Measurements from ENCODE around the gene MYL9. TPM values are rescaled to one million over a fixed set of nuclear protein-coding genes. Genes with fewer than 3 reads are reported as not detected.
A peak's percentile ranks its signal among the peaks of the same experiment; 100 is the strongest.

Gene MYL9
- total RNA-seq, 1 donor from 2014 or later, result 128 TPM

DNA sequence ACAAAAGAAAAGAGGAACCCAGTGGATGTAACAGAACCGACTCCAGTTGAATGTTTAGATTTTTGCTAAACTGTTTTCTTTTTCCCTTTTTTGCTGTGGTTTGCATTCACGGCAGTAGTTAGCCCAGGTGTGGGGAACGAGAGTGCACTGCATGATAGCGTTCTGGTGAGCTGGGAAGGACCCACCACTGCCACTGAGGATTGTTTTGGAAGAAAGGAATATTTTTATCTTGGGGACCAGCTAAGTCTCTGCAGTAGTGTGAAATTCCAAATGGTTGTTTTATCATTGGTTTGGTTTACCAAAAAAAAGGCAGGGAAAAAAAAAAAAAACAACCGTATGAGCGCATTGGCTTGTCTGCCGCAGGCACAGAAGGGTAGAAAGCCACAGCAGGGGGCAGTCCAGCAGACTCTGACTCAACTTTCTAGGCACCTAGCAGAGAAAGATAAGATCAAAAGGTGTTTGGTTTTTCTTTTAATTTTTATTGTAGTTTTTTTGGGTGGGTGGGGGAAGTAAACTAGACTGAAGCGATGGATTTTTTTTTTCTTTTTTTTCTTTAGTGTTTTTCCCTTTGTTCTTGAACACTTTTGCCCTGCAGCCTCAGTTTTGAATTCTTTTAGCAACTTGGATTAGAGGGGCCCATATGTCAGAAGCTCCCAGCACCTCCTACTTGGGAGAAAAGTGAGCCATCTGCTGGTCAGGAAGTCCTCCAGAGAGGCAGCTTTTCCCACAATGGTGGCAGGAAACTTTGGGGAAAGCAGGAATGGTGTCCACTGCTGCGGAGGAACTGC is 50.7 kb downstream of the MYL9 start:
- Mint-ChIP-seq H3K27ac (ENCODE audit: unreplicated experiment) (peak overlapping the region; percentile 38), H3K36me3 (ENCODE audit: low read depth, unreplicated experiment) (peaks cover 22% of the 10 kb centered on the region), H3K27me3 (ENCODE audit: unreplicated experiment) (peaks cover 1% of the 10 kb centered on the region), H3K9me3 (ENCODE audit: unreplicated experiment) (no peaks in the 10 kb centered on the region), H3K4me3 (ENCODE audit: unreplicated experiment) (peak overlapping the region; percentile 59), H3K4me1 (ENCODE audit: unreplicated experiment) (peaks cover 15% of the 10 kb centered on the region)
- TF ChIP-seq, protein P1, sequence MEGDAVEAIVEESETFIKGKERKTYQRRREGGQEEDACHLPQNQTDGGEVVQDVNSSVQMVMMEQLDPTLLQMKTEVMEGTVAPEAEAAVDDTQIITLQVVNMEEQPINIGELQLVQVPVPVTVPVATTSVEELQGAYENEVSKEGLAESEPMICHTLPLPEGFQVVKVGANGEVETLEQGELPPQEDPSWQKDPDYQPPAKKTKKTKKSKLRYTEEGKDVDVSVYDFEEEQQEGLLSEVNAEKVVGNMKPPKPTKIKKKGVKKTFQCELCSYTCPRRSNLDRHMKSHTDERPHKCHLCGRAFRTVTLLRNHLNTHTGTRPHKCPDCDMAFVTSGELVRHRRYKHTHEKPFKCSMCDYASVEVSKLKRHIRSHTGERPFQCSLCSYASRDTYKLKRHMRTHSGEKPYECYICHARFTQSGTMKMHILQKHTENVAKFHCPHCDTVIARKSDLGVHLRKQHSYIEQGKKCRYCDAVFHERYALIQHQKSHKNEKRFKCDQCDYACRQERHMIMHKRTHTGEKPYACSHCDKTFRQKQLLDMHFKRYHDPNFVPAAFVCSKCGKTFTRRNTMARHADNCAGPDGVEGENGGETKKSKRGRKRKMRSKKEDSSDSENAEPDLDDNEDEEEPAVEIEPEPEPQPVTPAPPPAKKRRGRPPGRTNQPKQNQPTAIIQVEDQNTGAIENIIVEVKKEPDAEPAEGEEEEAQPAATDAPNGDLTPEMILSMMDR (IDR thresholded peaks at IDR 0.05; ENCODE audit: unreplicated experiment), result no peak
- peak; percentile 43 for DNase-seq (ENCODE audit: low spot score)

DNA sequence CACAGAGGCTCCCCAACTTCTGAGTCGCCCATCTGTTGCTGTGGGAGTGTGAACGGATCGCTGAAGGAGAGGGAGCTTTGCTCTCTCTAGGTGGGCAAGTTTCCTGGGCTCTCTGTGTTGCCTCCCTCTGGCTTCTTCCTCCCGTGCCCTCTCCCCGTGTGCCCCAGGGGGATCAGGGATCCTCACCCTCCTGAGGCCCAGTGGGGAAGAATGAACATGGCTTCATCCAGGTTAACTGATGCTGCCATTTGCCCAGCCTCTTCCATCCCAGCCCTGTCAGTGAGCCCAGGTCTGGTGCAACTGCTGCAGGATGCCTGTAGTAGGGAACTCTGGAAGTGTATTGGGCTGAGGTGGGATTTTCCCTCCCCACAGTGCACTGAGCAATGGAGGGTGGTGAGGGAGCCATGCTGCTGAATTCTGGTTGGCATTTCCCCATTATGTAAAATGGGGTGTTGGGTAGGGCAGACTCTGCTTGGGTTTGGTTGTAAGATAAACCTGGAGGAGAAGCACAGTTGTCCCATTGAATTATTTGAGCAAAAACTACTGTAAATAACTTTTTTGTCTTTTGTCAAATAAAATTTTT is 52.1 kb downstream of the MYL9 start:
- no peaks in the 10 kb centered on the region for H3K9me3 Mint-ChIP-seq (ENCODE audit: unreplicated experiment)
- peak overlapping the region; percentile 38 for H3K27ac Mint-ChIP-seq (ENCODE audit: unreplicated experiment)
- no peak overlapping the region for H3K4me3 Mint-ChIP-seq (ENCODE audit: unreplicated experiment)
- peaks cover 17% of the 10 kb centered on the region for H3K36me3 Mint-ChIP-seq (ENCODE audit: low read depth, unreplicated experiment)
- TF ChIP-seq, protein P1 (IDR thresholded peaks at IDR 0.05; ENCODE audit: unreplicated experiment), result no peak
- H3K27me3 Mint-ChIP-seq (ENCODE audit: unreplicated experiment), result peaks cover 3% of the 10 kb centered on the region
- no peak for DNase-seq (ENCODE audit: low spot score)
- H3K4me1 Mint-ChIP-seq (ENCODE audit: unreplicated experiment), result peaks cover 16% of the 10 kb centered on the region

DNA sequence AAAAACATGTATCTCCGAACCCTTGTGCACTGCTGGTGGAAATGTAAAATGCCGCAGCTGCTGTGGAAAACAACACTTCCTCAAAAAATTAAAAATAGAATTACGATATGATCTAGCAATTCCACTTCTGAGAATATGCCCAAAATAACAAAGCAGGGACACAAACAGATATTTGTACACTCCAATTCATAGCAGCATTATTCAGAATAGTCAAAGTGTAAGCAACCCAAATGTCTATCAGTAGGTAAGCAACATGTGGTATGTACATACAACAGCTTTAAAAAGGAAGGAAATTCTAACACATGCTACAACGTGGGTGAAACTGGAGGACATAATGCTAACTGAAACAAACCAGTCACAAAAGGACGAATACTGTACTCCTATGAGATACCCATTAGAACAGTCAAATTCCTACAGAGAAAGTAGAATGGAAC is 58.6 kb downstream of the MYL9 start:
- Mint-ChIP-seq H3K4me3 (ENCODE audit: unreplicated experiment) (no peak overlapping the region), H3K27me3 (ENCODE audit: unreplicated experiment) (peaks cover 6% of the 10 kb centered on the region), H3K4me1 (ENCODE audit: unreplicated experiment) (peaks cover 4% of the 10 kb centered on the region), H3K9me3 (ENCODE audit: unreplicated experiment) (no peaks in the 10 kb centered on the region), H3K36me3 (ENCODE audit: low read depth, unreplicated experiment) (no peaks in the 10 kb centered on the region), H3K27ac (ENCODE audit: unreplicated experiment) (no peak overlapping the region)
- TF ChIP-seq, protein P1 (IDR thresholded peaks at IDR 0.05; ENCODE audit: unreplicated experiment), result no peak
- DNase-seq (ENCODE audit: low spot score), result no peak

Other genes with a start within 250 kb of the MYL9 start
- 172 TPM for gene DLGAP4, start 235.2 kb upstream of the MYL9 start, total RNA-seq (ENCODE audit: unreplicated experiment)
- 43.7 TPM for gene TGIF2, start 32.1 kb downstream of the MYL9 start, total RNA-seq (ENCODE audit: unreplicated experiment)
- gene RAB5IF, start 64.3 kb downstream of the MYL9 start, total RNA-seq (ENCODE audit: unreplicated experiment), result 112 TPM
- gene SLA2, start 104.7 kb downstream of the MYL9 start, total RNA-seq (ENCODE audit: unreplicated experiment), result not detected
- 14.2 TPM for gene NDRG3, start 204.6 kb downstream of the MYL9 start, total RNA-seq (ENCODE audit: unreplicated experiment)
- 12.8 TPM for gene DSN1, start 232.2 kb downstream of the MYL9 start, total RNA-seq (ENCODE audit: unreplicated experiment)